Mucosa of descending colon (tissue), 3 donors: ENCODE results near the gene WHRN. TPM values are rescaled to one million over a fixed set of nuclear protein-coding genes. Genes with fewer than 3 reads are reported as not detected.

Source experiments
- ATAC-seq: fragments of 200-7000 bp; cut with Tn5 transposase; one replicate; pipeline ENCODE4 v1.9.1; 2020; ENCODE audit warnings: mild to moderate bottlenecking, moderate library complexity
- DNase-seq, 3 donors: peaks; one replicate each; pipeline ENCODE4 v3.0.0-alpha.2; 2020
- H3K36me3 ChIP-seq: fragments of 200-600 bp; one replicate; pipeline ENCODE4 v1.8.0; 2021; ENCODE audit warnings: low read depth, mild to moderate bottlenecking
- H3K4me1 ChIP-seq: fragments of 200-600 bp; one replicate; pipeline ENCODE4 v1.8.0; 2021; ENCODE audit warnings: low read depth, mild to moderate bottlenecking
- H3K4me3 ChIP-seq: fragments of 200-600 bp; one replicate; pipeline ENCODE4 v1.8.0; 2021; ENCODE audit warnings: mild to moderate bottlenecking
- H3K9me3 ChIP-seq: fragments of 200-600 bp; one replicate; pipeline ENCODE4 v1.8.0; 2021; ENCODE audit warnings: mild to moderate bottlenecking
- CTCF ChIP-seq: fragments of 200-600 bp; IDR thresholded peaks from one replicate; pipeline ENCODE4 v1.8.0; 2022; ENCODE audit warnings: antibody characterized with exemption, mild to moderate bottlenecking
- intact Hi-C, 2 donors: fragments of 100-400 bp; cut with DNase I in 1 of 2; cut with micrococcal nuclease in 1 of 2; formaldehyde crosslinking; loops; one replicate each; pipeline versions ENCODE4 v1.11.0 to v1.11.1; 2022; cut with DNase I, micrococcal nuclease
- total RNA-seq, 3 donors: library from RNA; stranded (reverse); fragmentation: NEBNext Ultra II Directional in 2 of 3; extraction: Animal tissue kit (Norgen Biotek cat#: 25700) in 2 of 3; gene quantifications; one replicate each; pipeline versions ENCODE4 v1.2.1 to v1.2.4, GENCODE V29; 2021 to 2023
- donor health status: DM: no; HTN: no; CAD: no; lungs with moderate emphysema.
- donor health status: DM: no; HTN: no; CAD: no.
- donor health status: DM: no; HTN: yes; CAD: no.

Gene WHRN
- total RNA-seq, 3 donors from 2014 or later, result 2.8 to 19.1 (median 4.7) TPM

GRCh38 chr9:114359801-114360200 lies 145.5 kb downstream of the WHRN start:
- TF ChIP-seq CTCF, result no peak
- DNase-seq (no peak), ATAC-seq (no peak)
- no peaks in the 10 kb centered on the region for H3K4me1 ChIP-seq
- H3K4me3 ChIP-seq, result no peak overlapping the region
- no peaks in the 10 kb centered on the region for H3K9me3 ChIP-seq
- intact Hi-C loops, result no loop called here
- peaks cover 35% of the 10 kb centered on the region for H3K36me3 ChIP-seq

GRCh38 chr9:114357911-114358328 lies 147.4 kb downstream of the WHRN start:
- no peaks in the 10 kb centered on the region for H3K4me1 ChIP-seq
- TF ChIP-seq CTCF, result no peak
- peaks cover 35% of the 10 kb centered on the region for H3K36me3 ChIP-seq
- no peak for DNase-seq
- no peaks in the 10 kb centered on the region for H3K9me3 ChIP-seq
- ATAC-seq, result peak; percentile 7
- intact Hi-C loops, result no loop called here
- no peak overlapping the region for H3K4me3 ChIP-seq

GRCh38 chr9:114357360-114357759 lies 147.9 kb downstream of the WHRN start:
- Histone ChIP-seq H3K9me3 (no peaks in the 10 kb centered on the region), H3K36me3 (peaks cover 35% of the 10 kb centered on the region), H3K4me3 (no peak overlapping the region), H3K4me1 (no peaks in the 10 kb centered on the region)
- no peak for DNase-seq
- no peak for ATAC-seq
- TF ChIP-seq CTCF, result no peak
- intact Hi-C loops, result no loop called here

GRCh38 chr9:114356792-114357191 lies 148.5 kb downstream of the WHRN start:
- intact Hi-C loops, result no loop called here
- no peak for TF ChIP-seq CTCF
- no peak for DNase-seq
- Histone ChIP-seq H3K4me3 (no peak overlapping the region), H3K36me3 (peaks cover 34% of the 10 kb centered on the region), H3K9me3 (no peaks in the 10 kb centered on the region), H3K4me1 (no peaks in the 10 kb centered on the region)
- ATAC-seq, result no peak

- DNase-seq (no peak), ATAC-seq (no peak)
- TF ChIP-seq CTCF, result no peak
- Histone ChIP-seq H3K4me3 (no peak overlapping the region), H3K4me1 (no peaks in the 10 kb centered on the region), H3K9me3 (no peaks in the 10 kb centered on the region), H3K36me3 (peaks cover 24% of the 10 kb centered on the region)
- intact Hi-C loops, result no loop called here
These were observed 149.5 kb downstream of the WHRN start for GRCh38 chr9:114355821-114356220.

Other genes with a start within 250 kb of the WHRN start
- gene ORM1, start 182.4 kb downstream of the WHRN start, total RNA-seq, result 1 to 10 TPM in 1 of 3 donors, not detected in 2; 2.8 TPM
- gene ORM2, start 175.6 kb downstream of the WHRN start, total RNA-seq, result 1 to 10 TPM in 1 of 3 donors, not detected in 2; 1.0 TPM
- gene AKNA, start 117.5 kb downstream of the WHRN start, total RNA-seq, result 10 to 100 TPM; 29.3 to 45.1 (median 44.9) TPM
- gene ATP6V1G1, start 82.3 kb upstream of the WHRN start, total RNA-seq, result 10 to 100 TPM; 55.3 to 74.5 (median 69.9) TPM
- 10 to 100 TPM in 1 of 3 donors, 1 to 10 TPM in 2; 6.6 to 16.9 (median 7.5) TPM for gene TMEM268, start 105.8 kb upstream of the WHRN start, total RNA-seq
- gene TEX53, start 152.3 kb upstream of the WHRN start, total RNA-seq, result not detected
- not detected for gene TEX48, start 176.7 kb upstream of the WHRN start, total RNA-seq